ENCODE data around the gene MYH6. TPM values are rescaled to one million over a fixed set of nuclear protein-coding genes. Genes with fewer than 3 reads are reported as not detected.

MYH6 gene
- total and polyA plus RNA-seq, 7 donors, result 44.1 to 532 (median 138) TPM

DNA sequence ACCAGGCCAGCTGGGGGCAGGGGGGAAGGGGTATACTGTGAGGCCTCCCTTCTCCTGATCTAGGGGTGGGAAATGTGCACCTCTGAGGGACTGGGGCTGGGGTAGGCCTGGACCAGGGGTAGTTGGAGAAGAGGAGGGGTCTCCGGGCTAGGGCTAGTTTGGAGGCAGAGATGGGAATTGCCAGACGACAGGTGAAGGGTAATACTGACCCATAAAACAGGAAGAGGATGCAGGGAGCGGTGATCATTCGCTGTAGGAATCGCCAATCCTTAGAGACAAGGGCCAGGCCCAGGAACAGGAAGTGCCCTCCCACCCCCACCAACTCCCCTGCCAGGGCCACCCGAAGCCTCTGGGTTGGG is 59.8 kb downstream of the MYH6 start:
- no peak for DNase-seq
- TF ChIP-seq, protein P1, sequence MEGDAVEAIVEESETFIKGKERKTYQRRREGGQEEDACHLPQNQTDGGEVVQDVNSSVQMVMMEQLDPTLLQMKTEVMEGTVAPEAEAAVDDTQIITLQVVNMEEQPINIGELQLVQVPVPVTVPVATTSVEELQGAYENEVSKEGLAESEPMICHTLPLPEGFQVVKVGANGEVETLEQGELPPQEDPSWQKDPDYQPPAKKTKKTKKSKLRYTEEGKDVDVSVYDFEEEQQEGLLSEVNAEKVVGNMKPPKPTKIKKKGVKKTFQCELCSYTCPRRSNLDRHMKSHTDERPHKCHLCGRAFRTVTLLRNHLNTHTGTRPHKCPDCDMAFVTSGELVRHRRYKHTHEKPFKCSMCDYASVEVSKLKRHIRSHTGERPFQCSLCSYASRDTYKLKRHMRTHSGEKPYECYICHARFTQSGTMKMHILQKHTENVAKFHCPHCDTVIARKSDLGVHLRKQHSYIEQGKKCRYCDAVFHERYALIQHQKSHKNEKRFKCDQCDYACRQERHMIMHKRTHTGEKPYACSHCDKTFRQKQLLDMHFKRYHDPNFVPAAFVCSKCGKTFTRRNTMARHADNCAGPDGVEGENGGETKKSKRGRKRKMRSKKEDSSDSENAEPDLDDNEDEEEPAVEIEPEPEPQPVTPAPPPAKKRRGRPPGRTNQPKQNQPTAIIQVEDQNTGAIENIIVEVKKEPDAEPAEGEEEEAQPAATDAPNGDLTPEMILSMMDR (IDR thresholded peaks at IDR 0.05), result no peak
- Histone ChIP-seq H3K4me1 (peaks cover 11% of the 10 kb centered on the region), H3K27me3 (ENCODE audit: insufficient read depth in 3 of 3, low read length in 2 of 3) (peaks cover 2 to 33% (median 7%) of the 10 kb centered on the region in 3 donors), H3K4me3 (no peak overlapping the region), H3K27ac (no peak overlapping the region), H3K9me3 (no peaks in the 10 kb centered on the region), H3K36me3 (ENCODE audit: insufficient read depth in 1 of 2, low read depth in 1 of 2) (no peaks in the 10 kb centered on the region)
- ATAC-seq, result no peak
- WGBS, 3 donors, result 84 to 87% (median 86%) methylated on average over 6 of the region's 6 CpGs
- intact Hi-C loops (cut with DNase I), result no loop called here

DNA sequence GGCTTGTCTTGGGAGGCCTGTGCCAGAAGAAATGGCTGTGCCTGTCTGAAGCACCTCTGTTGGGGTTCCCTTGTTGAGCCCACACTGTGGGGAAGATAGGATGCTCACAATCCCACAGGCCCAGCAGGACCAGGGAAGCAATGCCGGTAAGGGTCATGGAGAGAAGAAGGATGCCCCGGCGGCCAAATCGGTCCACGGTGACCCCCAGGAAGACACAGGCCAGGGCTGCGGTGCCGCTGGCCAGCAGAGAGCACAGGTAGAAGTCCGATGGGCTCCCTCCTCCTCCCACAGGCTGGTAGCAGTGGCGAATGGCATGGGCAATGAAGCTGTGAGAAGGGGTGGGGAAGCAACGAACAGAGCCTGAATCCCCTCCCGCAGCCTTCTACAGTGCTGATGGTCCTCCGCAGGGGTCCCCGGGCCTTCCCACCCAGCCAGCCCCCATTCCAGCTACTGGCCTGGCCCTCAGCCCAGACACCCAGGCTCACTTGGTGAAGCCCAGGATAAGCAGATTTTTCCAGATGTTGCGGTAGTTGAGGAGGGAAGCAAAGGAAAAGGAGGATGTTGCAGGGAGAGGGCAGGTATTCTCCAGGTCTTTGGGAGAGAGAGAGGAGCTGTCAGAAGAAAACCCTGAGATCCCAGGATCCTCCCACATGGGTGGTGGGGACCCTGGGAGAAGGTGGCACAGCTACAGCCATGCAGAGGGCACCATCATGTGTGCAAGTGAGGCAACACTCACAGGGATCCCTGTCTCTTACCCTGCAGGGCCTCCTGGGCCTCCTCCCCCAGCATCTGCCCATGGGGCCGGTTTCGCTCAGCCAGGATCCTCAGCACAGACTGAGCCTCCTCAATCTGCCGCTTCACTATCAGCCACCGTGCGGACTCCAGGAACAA is 60.4 kb downstream of the MYH6 start:
- intact Hi-C loops (cut with DNase I), result no loop called here
- TF ChIP-seq, protein P1 (IDR thresholded peaks at IDR 0.05), result no peak
- ATAC-seq, result no peak

DNA sequence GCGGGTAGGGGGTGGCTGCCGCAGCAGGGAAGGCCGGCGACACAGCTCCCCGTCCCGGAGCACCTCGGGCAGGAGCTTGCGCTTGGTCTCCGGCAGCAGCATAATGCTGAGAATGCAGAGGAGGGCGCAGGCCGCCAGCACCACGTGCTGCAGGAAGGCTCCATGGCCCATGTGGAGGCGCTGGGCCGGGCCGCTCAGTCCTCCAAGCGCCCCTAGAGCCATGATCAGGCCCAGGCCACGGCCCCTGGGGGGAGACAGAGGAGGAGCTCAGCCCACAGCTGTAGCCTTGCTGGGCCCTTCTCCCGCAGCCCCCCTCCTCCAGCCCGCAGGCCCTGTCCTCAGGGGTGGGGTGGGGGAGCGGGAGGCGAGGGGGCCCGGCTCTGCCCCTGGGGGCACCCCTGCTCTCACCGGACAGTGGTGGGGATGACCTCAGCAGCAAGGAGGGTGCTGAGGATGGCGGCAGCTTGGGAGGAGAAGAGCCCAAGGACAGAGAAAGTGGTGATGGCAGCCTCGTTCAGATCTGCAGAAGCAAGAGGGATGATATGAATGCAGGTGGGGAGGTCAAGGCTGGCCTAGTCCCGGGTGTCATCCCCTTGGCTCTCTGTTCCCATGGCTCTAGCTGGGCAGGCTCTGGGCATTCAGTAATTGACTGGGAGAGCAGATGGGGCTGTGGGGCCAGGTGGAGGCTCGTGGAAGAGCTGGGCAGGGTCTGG is 61.2 kb downstream of the MYH6 start:
- ATAC-seq (no peak), DNase-seq (no peak)
- H3K4me1 ChIP-seq, result peaks cover 3% of the 10 kb centered on the region
- 80 to 81% (median 81%) methylated on average over 24 to 27 of the region's 27 CpGs for WGBS, 3 donors
- TF ChIP-seq, protein P1 (IDR thresholded peaks at IDR 0.05), result no peak
- no peaks in the 10 kb centered on the region for H3K36me3 ChIP-seq (ENCODE audit: insufficient read depth in 1 of 2, low read depth in 1 of 2)
- peaks cover 0 to 19% (median under 1%) of the 10 kb centered on the region in 3 donors for H3K27me3 ChIP-seq (ENCODE audit: insufficient read depth in 3 of 3, low read length in 2 of 3)
- H3K9me3 ChIP-seq, result no peaks in the 10 kb centered on the region
- intact Hi-C loops (cut with DNase I), result no loop called here
- H3K27ac ChIP-seq, result no peak overlapping the region
- H3K4me3 ChIP-seq, result no peak overlapping the region

More for the DNA sequence above, 60.4 kb downstream of the MYH6 start:
- no peak overlapping the region for H3K4me3 ChIP-seq
- peaks cover 11% of the 10 kb centered on the region for H3K4me1 ChIP-seq
- no peak for DNase-seq
- H3K9me3 ChIP-seq, result no peaks in the 10 kb centered on the region
- H3K27ac ChIP-seq, result no peak overlapping the region
- peaks cover 0 to 27% (median 7%) of the 10 kb centered on the region in 3 donors for H3K27me3 ChIP-seq (ENCODE audit: insufficient read depth in 3 of 3, low read length in 2 of 3)
- H3K36me3 ChIP-seq (ENCODE audit: insufficient read depth in 1 of 2, low read depth in 1 of 2), result no peaks in the 10 kb centered on the region
- WGBS, 3 donors, result 90 to 95% (median 95%) methylated on average over 17 to 19 of the region's 19 CpGs

DNA sequence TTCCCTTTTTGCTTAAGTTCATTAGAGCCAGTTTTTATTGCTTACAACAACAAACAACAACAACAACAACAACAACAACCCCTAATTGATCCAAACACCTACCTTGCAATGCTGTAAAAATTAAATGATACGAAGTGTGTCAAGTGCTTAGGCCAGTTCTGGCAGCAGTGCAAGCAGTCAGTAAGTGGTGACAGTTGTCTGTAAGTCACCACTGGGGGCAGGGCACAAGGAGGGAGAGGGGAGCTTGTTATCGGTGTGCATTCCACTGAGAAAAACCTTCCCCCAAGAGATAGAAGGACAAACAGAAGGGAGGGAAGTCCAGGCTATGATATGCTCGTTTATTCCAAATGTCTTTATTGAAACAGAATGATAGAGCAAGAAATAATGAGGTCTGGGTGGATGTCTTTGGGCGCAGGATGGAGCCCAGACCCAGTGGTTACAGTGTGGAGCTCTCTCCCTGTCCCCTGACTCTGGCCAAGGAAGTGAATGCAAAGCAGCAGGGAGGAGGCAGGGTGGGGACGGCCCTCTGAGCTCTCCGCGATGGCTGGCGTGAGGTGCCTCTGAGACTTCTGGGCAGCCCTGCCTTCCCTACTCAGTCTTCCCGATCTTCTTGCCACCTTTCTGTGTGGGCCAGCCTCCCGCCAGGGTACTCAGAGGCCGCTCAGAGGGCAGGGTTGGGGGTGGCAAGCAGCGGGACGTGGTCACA is 61.9 kb downstream of the MYH6 start:
- Histone ChIP-seq H3K27ac (no peak overlapping the region), H3K9me3 (no peaks in the 10 kb centered on the region), H3K36me3 (ENCODE audit: insufficient read depth in 1 of 2, low read depth in 1 of 2) (no peaks in the 10 kb centered on the region), H3K4me1 (no peaks in the 10 kb centered on the region), H3K27me3 (ENCODE audit: insufficient read depth in 3 of 3, low read length in 2 of 3) (peaks cover 0 to 12% (median 0%) of the 10 kb centered on the region in 3 donors), H3K4me3 (no peak overlapping the region)
- TF ChIP-seq, protein P1 (IDR thresholded peaks at IDR 0.05), result no peak
- ATAC-seq (no peak), DNase-seq (no peak)
- intact Hi-C loops (cut with DNase I), result no loop called here
- WGBS, 3 donors, result 73 to 86% (median 83%) methylated on average over 13 of the region's 13 CpGs
